Stimulated activated CD8-positive, alpha-beta memory T cell treated with anti-CD3 and anti-CD28 coated beads, Interleukin-4, amount 100 ng/mL, for 4 hours (primary cell): ENCODE measurements around the gene MRPL23.

Experiments
- DNase-seq, 2 donors: peaks; one replicate each; pipeline ENCODE4 v3.0.0-alpha.2; 2020; ENCODE audit warnings: low read depth in 2 of 2, low spot score in 1 of 2

Gene MRPL23

DNA sequence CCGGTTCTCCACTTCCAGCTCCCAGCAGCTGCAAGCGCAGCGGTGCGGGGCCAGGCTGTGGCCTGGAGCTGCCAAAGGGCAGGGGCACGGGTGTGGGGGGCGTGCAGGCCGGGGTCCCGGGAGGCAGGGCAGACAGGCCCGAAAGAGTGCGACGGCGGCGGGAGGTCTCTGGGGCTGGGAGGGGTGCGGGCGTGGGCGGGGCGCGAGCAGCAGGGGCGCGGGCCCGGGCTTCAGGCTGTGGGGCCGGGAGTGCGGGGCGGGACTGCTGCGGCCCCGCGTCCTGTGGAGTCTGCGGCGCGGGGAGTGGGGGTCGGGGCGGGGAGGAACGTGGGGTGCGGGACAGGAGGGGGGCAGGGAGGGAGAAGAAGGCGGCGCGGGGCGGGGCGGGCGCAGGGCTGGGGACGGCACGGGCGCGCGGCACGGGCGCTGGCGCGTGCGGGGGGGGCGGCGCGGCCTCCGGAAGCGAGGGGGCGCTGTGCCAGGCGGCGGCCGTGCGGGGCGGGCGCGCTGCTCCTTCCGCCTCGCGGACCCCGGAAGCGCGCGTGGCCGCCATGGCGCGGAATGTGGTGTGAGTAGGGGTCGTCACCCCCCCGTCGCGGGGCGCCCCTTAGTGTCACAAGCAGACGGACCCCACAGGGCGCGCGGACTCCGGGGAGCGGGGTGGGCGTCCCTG is at the start of gene MRPL23:
MRPL23 (plus strand) TSS at position 521 of the 673 bp plus-strand sequence; CDS start at position 552, 31 bp downstream.
- no peak for DNase-seq

DNA sequence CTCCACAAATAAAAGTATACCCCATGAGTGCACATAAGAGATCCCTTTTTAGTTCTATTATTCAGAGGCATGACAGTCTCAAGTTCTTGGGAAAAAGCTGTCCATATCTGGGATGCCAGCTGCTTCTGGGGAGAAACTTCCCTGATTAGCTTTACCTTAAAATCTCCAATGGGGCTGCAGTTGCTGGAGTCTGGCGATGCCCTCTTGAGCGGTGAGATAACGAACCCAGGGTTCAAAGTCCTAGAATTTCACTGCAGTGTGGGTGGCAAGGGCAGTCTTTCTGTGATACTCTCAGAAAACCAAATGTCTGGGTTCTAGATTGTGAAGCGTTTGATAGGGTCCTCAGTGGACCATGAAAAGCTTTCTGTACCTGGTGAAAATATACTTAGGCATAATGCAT is 48.0 kb upstream of the MRPL23 start:
- DNase-seq, result no peak

DNA sequence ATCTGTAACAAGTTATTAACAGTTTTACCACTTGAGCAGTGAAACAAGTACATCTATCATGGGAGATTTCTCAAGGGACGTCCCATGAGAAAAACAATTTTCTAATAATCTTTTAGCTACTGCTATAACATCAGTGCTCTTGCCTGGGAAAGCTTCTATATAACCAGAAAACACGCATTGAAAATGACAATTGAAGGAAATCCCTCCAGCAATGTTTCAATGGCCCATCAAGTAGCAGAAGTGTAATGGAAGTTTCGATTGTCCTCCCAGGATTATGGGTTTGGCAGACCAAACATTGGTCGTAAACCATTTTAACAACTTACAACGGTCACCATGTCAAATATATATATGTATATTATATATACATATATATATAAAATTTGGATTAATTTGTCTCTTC is 47.4 kb upstream of the MRPL23 start:
- DNase-seq, result no peak

DNA sequence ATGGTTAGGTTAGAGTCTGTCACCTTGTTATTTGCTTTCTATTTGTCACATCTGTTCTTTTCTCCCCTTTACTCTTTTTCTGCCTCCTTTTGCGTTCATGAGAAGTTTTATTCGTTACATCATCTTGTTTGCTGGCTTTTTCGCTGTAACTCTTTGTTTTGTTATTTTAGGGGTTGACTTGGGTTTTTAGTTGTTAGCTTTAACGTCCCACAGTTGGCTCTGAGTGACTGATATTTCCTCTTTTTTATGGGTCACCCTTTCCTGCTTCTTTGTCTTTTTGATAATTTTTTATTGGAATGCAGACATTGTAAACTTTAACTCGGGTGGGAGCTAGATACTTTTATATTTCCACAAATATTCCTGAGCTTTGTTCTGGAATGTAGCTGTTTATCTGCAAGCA is 41.0 kb upstream of the MRPL23 start:
- DNase-seq, result no peak

DNA sequence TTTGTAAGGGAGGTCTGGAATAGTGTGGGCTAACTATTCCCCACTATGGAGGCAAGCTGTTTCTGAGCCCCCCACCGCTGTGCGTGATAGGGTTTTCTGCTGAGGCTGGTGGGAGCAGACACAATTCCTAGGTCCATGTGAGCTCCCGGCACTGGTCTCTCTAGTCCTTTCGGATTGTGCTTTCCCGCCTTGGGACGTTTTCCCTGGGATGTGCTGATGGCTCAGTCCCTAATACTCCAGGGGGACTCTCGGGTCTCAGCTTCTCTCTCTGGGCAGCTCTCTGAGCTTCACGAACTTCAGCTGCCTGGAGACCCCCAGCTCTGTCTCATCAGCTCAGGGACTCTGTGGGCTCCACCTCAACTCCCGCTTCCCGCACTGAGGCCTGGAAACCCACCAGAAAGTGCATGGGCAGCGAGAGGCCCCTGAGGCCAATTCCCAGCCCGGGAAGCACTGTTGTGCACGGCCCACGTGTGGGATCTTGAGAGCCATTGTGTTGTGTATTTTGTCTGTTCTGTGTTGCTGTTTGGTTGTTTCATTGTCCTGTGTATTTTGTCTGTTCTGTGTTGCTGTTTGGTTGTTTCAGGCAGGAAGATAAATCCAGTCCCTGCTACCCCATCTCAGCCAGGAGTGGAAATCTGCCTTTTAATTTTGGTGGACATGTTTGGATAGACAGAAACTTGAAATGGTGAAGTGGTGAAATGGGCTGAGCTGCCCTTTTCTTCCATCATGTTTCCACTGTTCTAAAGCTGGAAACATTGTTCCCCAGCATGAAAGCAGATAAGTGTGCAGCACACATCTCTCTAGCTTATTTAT is 40.3 kb upstream of the MRPL23 start:
- DNase-seq, result no peak

DNA sequence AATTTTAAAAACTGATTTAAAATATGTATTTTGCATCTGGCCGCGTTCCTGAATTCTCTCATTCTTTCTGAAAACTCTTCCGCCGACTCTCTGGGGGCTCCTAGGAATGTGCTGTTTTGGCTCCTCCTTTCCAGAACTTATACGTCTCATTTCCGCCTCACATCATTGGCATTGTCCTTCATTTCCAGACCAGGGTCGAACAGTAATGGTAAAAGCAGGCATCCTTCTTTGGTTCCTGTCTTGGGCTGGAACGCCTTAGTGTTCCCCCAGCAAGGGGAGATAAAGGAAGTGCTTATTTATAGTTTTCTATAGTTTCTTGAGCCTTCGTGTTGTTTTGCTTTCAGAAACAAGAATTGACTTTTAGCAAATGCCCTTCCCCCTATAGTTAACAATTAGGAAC is 38.5 kb upstream of the MRPL23 start:
- DNase-seq, result no peak

DNA sequence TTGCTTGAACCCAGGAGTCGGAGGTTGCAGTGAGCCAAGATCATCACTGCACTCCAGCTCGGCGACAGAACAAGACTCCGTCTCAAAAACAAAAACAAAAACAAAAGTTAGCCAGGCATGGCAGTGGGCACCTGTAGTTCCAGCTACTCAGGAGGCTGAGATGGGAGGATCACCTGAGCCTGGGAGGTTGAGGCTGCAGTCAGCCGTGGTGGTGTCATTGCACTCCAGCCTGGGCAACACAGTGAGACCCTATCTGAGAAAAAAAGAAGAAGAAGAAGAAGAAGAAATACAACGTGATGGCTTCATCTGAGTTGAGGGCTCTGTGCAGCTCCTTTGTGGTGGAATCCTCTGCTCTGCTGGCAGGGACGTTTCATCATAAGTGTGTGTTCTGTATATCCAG is 37.6 kb upstream of the MRPL23 start:
- DNase-seq, result no peak

DNA sequence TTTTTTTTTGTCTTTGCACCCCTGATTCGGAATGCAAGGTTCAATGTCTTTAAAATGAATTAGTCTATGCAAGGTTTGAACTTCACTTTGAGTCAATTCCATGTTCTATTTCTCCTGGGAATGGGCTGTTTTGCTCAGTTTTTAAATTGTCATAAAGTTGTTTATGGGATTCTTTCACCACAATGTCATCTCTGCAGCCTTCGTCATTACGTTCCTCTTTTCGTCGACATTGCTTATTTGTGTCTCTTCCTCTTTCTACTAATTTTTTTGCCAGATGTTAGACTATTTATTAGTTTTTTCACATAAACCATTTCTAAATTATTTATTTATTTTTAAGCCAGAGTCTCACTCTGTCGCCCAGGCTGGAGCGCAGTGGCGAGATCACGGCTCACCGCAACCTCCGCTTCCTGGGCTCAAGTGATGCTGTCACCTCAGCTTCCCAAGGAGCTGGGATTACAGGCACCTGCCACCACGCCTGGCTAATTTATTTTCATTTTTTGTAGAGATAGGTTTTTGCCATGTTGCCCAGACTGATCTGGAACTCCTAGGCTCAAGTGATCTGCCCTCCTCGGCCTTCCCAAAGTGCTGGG is 34.7 kb upstream of the MRPL23 start:
- no peak for DNase-seq

DNA sequence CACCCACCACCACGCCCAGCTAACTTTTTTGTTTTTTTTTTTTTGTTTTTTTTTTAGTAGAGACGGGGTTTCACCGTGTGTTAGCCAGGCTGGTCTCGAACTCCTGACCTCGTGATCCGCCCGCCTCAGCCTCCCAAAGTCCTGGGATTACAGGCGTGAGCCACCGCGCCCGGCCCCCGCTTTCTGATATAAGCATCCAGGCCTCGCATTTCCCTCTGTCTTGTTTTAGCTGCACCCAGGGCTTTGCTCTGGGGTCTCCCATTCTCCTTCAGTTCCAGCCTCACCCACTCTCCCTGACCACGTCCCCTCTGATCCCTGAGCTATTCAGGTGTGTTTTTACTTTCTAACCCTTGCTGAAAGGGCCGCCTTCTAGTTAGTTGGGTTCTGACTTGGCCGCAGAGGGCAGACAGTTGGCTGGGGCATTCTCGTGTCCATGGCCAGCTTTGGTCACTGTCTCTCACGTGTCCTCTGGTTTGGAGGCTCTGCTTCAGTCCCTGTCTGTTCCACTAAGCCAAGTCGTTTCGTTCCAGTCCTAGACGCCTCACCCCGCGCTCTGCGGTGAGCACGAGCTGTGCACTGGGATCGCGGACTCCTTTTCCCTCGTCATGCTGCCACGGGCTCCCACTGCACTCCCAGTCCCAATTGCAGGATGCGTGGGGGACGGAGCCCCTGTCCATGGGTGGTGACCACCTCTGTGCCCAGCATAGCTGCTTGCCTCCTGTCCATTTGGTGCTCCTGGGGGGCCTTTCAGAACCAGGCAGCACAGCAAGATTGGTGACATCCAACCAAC is 33.7 kb upstream of the MRPL23 start:
- DNase-seq, result no peak

DNA sequence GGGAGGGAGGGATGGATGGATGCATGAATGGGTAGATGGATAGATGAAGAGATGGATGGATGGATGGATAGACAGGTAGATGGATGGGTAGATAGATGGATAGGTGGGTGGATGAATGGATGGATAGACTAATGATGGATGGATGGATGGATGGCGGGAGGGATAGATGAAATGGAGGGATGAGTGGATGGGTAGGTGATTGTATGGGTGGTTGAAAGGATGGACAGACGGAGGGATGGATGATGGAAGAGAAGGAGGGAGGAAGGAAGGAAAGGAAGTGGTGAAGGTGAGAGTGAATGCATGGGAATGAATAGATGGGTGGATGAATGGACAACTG is 31.4 kb upstream of the MRPL23 start:
- DNase-seq, result no peak

DNA sequence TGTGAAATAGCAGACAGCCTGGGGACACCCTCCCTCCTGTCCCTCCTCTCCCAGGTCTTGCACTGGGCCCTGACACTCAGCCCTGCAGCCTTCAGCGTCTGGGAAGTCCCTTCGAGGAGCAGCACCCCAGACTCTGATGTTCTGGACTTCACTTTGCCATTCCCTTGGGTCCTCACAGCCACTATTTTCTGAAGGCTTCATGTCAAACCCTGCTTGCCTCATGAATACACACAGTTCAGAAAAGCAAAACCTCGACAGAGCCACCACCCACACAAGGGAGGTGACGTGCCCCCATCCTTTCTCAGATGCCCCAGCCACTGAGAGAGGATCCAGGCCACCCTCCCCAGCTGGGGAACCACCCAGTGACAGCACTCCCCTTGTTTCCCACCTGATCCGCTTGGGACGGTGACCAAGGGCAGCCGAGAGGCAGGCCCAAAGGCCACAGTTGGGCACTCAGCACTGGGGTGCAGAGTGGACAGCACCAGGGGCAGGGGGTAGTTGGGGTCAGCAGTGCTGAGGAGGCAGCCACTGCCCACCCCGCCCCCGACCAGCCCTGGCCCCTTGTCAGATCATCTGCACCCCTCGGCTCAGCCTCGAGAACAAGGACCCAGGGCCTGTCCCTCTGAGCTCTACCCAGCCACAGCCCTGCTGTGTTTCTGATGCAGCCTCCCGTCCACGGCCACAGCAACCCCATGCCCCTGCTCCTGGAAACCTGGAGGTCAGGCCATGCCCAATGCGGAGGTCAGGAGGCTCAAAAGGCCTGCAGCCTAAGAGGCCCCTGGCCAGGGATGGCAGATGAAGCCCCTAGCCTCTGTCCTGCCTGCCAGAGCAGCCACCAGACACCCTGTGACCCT is 30.8 kb upstream of the MRPL23 start:
- no peak for DNase-seq

DNA sequence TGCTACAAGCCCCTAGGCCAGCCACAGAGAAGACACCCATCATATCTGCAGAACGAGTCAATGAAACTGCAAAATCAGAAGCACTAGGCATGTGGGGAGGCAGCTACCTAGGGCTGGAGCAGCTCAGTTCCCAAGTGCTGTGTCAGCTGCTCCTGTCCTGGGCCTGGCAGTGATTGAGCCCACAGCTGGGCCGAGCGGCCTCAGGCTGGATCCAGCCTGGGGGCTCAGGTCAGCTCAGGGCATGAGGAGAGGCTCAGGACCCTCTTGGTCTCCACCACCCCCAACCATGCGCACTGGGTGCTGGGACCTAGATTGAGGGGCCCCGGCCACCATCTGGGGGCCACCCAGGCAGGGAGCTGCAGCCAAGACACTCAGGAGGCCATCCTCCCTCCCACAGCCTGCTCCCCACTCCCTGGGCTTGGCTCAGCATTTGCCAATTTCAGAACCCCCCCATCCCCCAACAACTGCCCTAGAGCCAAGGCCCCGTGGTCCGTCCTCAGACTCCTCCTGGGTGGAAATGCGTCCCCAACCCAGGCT is 30.1 kb upstream of the MRPL23 start:
- no peak for DNase-seq

DNA sequence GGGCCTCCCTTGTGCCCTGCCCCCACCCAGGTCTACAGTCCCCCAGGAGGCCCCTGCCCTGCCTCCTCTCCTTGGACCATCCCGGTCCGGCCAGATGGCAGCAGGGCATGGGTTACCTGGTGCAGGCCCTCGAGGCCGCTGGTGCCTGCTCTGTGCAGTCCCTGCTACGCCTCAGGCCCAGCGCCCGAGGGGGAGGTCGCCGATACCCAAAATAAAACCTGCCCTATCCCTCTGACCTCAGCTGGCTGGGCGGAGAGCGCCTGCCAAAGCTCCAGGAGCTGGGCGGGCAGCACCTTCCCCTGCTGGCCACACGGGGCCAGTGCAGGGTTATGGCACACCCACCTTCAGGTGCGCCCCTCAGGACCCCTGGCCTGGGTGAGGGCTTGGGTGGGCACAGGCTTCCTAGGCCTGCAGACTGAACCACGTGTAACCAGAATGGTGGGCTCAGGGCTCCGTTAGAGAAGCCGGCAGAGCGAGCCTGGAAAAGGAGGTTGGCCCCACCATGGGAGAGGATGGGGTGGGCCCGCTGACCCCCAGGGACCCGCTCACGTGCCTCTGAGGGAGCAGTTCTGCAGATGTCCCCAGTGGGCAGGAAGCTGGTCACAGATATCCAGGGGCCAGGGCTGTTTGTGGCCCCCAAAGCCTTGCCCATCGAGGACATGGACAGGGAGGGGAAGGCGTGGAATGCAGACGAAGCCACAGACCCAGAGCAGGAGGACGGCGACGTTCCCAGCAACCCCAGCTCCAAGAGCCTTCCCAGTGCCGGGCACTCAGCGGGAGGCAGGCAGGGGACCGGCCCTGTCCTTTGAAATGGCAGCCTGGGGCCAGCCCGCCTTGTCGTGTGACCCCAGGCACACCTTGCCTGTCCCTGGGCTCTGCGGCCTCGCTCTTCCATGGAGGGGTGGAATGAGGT is 29.4 kb upstream of the MRPL23 start:
- DNase-seq, result no peak

DNA sequence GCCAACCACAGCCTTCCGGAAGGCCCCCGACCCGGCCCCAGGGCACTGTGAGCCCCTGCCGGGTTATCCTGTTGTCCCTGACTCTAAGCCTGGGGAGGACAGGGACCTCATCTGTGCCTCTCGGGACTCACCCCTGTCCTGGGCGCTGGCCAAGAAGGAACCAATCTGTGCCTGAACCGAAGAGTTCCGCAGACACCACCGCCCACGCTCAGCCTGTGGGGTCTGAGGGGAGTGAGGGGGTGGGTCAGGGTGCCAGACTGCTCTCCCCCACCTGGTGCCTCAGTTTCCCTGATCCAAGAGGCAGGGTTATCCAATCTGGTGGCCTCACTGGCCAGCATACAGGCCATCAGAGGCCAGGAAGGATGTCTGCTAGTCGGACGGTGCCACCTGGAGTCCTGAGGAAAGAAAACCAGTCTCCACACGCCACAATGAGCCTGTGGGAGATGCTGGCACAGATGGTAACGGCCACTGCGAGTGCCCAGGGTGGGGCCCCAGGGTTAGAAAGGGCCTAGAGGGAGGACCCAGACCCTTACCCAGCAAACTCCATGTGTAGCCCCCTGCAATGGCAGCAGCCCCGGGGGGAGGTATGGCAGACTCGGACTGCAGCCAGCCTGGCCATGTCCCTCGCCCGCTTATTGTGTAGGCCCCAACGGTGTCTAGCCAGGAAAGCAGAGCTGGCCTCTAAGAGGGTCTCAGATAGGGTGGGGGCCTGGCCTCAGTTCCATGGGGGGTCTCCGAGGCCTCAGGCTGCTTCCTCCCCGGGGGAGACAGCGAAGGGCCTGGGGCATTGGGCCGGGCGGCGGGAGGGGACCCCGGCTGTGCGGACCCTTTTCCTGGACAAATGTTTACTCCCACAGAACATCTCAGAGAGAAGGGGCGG is 28.5 kb upstream of the MRPL23 start:
- DNase-seq, result no peak

DNA sequence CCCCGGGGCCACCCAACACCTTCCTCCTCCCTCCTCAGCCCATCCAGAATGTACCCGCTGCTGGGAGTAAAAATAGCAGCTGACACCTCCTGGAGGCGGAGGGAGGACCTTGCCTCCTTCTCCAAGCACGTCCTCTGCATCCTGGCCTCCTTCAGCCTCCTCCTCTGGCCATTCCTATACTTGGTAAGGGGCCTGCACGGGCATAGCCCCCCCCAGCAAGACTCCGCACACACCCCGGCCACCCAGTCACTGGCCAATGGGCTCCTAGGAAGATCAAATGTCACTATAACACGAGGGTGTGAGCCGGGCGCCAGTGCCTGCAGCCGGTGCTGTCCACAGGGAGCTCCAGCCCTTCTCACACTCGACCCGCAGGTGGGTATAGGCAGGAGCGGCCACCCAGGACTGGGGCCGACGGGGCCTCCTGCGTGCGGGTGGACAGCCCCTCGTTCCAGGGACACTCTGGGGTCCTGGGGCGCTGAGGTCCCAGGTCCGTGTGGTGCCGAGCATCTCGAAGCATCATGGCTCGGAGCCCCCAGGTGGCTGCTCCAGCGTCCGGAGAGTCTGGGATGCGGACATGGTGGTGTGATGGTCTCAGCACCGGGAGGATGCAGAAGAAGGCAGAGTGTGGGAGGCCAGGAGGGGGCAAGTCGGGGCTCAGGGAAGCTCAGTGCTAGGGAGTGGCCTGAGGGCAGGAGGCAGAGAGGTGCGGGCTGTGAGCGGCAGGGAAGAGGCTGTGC is 27.6 kb upstream of the MRPL23 start, which contains the start of gene TNNT3:
TNNT3 (plus strand) TSS at position 313 of the 737 bp plus-strand sequence. CDS start 3,172 bp downstream, outside the sequence.
- DNase-seq, result no peak

DNA sequence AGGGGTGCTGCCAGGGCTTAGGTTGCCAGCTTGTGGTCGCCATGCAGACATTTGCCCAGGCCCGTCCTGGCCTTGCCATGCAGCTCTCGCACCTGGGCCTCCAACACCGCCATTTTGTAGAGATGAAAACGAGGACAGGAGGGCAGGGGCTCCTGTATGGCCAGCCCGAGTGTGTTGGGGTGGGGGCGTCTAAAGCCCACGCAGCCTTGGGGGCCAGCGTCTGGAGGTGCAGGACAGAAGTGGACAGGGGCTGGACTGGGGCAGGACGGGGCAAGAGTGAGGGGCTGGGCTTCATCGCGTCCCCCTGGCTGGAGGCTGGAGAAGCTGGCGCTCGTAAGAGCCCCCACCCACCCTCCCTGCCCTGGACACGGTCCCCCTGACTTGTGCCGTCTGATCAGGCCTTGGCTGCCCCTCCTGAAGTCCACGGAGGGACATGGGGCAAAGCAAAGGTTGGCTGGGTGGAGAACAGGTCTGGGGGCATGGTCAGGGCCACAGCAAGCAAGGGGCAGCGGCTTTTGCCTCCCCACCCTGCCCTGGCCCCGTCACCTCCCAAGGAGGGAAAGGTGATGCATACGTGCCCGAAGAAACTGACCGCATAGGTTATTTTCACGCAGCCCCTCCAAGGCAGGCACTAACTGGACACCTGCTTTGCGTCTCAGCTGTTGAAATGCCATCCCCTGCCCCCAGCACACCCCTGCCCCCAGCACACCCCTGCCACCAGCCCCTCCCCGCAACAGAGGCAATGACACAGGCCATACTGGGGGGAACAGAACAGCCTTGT is 26.8 kb upstream of the MRPL23 start:
- no peak for DNase-seq
